Measurements from ENCODE around the gene WRAP73.

DNA sequence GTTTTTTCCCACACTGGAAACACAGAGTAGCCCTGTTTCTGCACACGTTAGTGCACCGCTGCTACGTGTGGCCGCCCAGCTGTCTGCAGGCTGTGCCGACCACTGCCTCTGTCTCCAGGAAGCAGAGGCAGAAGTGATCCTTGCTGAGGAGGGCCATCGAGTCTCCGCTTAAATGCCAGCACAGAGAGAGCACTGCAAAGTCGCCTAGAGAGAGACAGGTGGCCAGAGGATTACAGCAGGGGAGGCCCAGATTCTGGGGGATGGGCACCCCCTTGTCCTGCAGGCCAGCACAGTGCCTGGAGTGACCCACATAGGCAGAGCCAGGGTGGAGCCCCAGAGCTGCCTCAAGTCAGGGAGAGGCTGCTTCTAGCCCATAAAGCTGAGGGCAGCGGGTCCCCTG is 19.0 kb downstream of the WRAP73 start:
- TF ChIP-seq EZH2 (IDR thresholded peaks at IDR 0.05; ENCODE audit: insufficient read depth, poor library complexity, severe bottlenecking) (no peak), EZH2phosphoT487 (IDR thresholded peaks at IDR 0.05; ENCODE audit: insufficient read depth, low read depth) (no peak)

Measured in GM23248 (cell line).